GM19240 (cell line): ENCODE results near the gene HKDC1.

Experiments
- DNase-seq: peaks from one replicate; pipeline ENCODE4 v3.0.0; 2011; ENCODE audit warnings: low spot score; ENCODE audit not compliant: insufficient read length

The HKDC1 gene

GRCh38 chr10:69216577-69217118 lies 3.5 kb upstream of the HKDC1 start:
- no peak for DNase-seq

- DNase-seq, result no peak
These were observed 2.9 kb upstream of the HKDC1 start for GRCh38 chr10:69217119-69217754.

- no peak for DNase-seq
These were observed 1.3 kb upstream of the HKDC1 start for GRCh38 chr10:69218831-69219230.

GRCh38 chr10:69220507-69220906 lies 375 bp downstream of the HKDC1 start:
- no peak for DNase-seq

GRCh38 chr10:69222157-69223027 lies 2.3 kb downstream of the HKDC1 start:
- peak; percentile 87 for DNase-seq

- DNase-seq, result no peak
These were observed 2.9 kb downstream of the HKDC1 start for GRCh38 chr10:69223028-69223342.

- no peak for DNase-seq
These were observed 4.9 kb downstream of the HKDC1 start for GRCh38 chr10:69224862-69225657.

GRCh38 chr10:69225681-69226080 lies 5.5 kb downstream of the HKDC1 start:
- no peak for DNase-seq

GRCh38 chr10:69226919-69227450 lies 6.9 kb downstream of the HKDC1 start:
- DNase-seq, result no peak

GRCh38 chr10:69228151-69228550 lies 8.0 kb downstream of the HKDC1 start:
- no peak for DNase-seq

- DNase-seq, result no peak
These were observed 9.4 kb downstream of the HKDC1 start for GRCh38 chr10:69229616-69229916.

GRCh38 chr10:69230128-69230527 lies 10.0 kb downstream of the HKDC1 start:
- DNase-seq, result no peak

- no peak for DNase-seq
These were observed 12.1 kb downstream of the HKDC1 start for GRCh38 chr10:69232252-69232651.

GRCh38 chr10:69232736-69233480 lies 12.8 kb downstream of the HKDC1 start:
- DNase-seq, result no peak

- DNase-seq, result no peak
These were observed 14.3 kb downstream of the HKDC1 start for GRCh38 chr10:69234447-69234846.

GRCh38 chr10:69237528-69238159 lies 17.5 kb downstream of the HKDC1 start:
- DNase-seq, result peak; percentile 81

GRCh38 chr10:69239136-69239535 lies 19.0 kb downstream of the HKDC1 start:
- DNase-seq, result no peak

GRCh38 chr10:69239816-69240434 lies 19.8 kb downstream of the HKDC1 start:
- no peak for DNase-seq

- no peak for DNase-seq
These were observed 20.3 kb downstream of the HKDC1 start for GRCh38 chr10:69240455-69240854.

GRCh38 chr10:69241575-69241974 lies 21.4 kb downstream of the HKDC1 start:
- DNase-seq, result no peak
